Gastrocnemius medialis (tissue), 4 donors: ENCODE results near the gene IL17RE. TPM values are rescaled to one million over a fixed set of nuclear protein-coding genes. Genes with fewer than 3 reads are reported as not detected.
"Not testable (repeated sequence)": the region's sequence is repeated elsewhere in the genome, so short reads cannot be mapped to it uniquely, and the experiment has no call there.

ENCODE experiments used
- ATAC-seq, 2 donors: fragments of 150-250 bp; one replicate each; pipeline ENCODE4 v1.9.1; 2016
- DNase-seq, 2 donors: peaks; one replicate each; pipeline ENCODE4 v3.0.0-alpha.2; 2019
- H3K27ac ChIP-seq, 4 donors: fragments of 200-600 bp; sonication (generic); 1 replicate in 1 of 4; 2 replicates in 3 of 4; pipeline ENCODE4 v1.5.1; 2016 to 2018; ENCODE audit warnings: mild to moderate bottlenecking in 2 of 4, moderate library complexity in 1 of 4
- H3K27me3 ChIP-seq, 3 donors: fragments of 200-600 bp; sonication (generic) in 2 of 3; 1 replicate in 1 of 3; 2 replicates in 2 of 3; pipeline versions ENCODE4 v1.5.1 to v1.6.0; 2016 to 2019; ENCODE audit warnings: mild to moderate bottlenecking in 1 of 3, moderate library complexity in 1 of 3
- H3K36me3 ChIP-seq, 2 donors: fragments of 200-600 bp; sonication (generic) in 1 of 2; one replicate each; pipeline ENCODE4 v1.5.1; 2017 to 2018
- H3K4me1 ChIP-seq, 2 donors: fragments of 200-600 bp; sonication (generic) in 1 of 2; one replicate each; pipeline ENCODE4 v1.5.1; 2016 to 2017; ENCODE audit warnings: mild to moderate bottlenecking in 2 of 2
- H3K4me3 ChIP-seq, 4 donors: fragments of 200-600 bp; sonication (generic) in 3 of 4; 1 replicate in 1 of 4; 2 replicates in 3 of 4; pipeline ENCODE4 v1.5.1; 2016 to 2019; ENCODE audit warnings: mild to moderate bottlenecking in 2 of 4
- H3K9me3 ChIP-seq, 3 donors: fragments of 200-600 bp; sonication (generic) in 2 of 3; 1 replicate in 1 of 3; 2 replicates in 2 of 3; pipeline ENCODE4 v1.5.1; 2016 to 2019
- POLR2A ChIP-seq, 2 donors: fragments of 450-650 bp; IDR thresholded peaks; one replicate each; pipeline ENCODE4 v1.6.1; 2017; ENCODE audit warnings: antibody characterized with exemption in 2 of 2, mild to moderate bottlenecking in 2 of 2, moderate library complexity in 2 of 2
- in situ Hi-C, 4 donors: fragments of 200-750 bp; cut with MboI; loops; one replicate each; pipeline versions ENCODE4 v1.15.0 to v1.8.0; 2017; ENCODE audit warnings: low sequenced_read_pairs in 4 of 4
- intact Hi-C: fragments of 100-400 bp; cut with DNase I; formaldehyde crosslinking; loops from one replicate; pipeline ENCODE4 v1.15.1; 2023; ENCODE audit warnings: low total_unique reads
- total RNA-seq, 4 donors: library from RNA; depleted of rRNA; stranded (reverse); fragments of >200 nt; gene quantifications; one replicate each; pipeline versions ENCODE4 v1.1.0 to v1.2.3, GENCODE V29; 2016
- TF ChIP-seq, protein P1 (sequence below), 5 experiments: fragments of 450-650 bp in 3 of 5; fragments of 200-600 bp in 2 of 5; sonication (generic) in 2 of 5; IDR thresholded peaks in 4 of 5; conservative IDR thresholded peaks in 1 of 5; 1 replicate in 4 of 5; 2 replicates in 1 of 5; pipeline ENCODE4 v1.5.1; 2016 to 2019; ENCODE audit warnings: antibody characterized with exemption in 5 of 5, mild to moderate bottlenecking in 3 of 5, moderate library complexity in 3 of 5

The IL17RE gene
- total RNA-seq, 4 donors from 2014 or later, result 0.20 to 1.5 (median 0.64) TPM; not detected in 1

DNA sequence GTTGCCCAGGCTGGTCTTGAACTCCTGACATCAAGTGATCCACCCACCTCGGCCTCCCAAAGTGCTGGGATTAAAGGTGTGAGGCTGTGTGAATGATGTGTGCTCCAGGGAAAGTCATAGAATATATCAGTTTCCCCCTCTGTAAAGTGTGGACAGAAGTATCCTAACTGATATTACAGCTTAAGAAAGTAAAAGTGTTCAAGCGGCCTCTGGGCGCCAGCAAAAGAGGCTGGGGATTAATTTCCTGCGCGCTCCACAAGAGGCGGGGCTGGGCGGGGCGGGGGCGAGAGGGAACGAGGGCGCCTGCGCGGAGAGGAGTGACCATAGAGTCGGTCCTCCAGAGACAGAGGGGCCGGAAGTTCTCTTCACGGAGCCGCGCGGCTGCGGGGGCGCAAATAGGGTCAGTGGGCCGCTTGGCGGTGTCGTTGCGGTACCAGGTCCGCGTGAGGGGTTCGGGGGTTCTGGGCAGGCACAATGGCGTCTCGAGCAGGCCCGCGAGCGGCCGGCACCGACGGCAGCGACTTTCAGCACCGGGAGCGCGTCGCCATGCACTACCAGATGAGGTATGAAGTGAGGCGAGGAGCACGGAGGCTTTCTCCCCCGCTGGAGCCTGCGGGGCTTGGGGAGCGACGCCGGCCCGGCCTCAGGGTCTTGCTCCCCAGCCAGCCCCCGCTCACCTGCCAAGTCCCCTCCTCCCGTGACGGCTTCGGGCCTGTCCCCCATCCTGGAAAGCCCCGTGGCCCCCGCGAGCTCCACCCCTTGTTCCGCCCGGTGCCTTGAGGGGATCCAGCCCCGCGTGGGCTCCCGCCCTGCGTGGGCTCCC lies 12.2 kb upstream of the IL17RE start, which contains the start of gene JAGN1:
JAGN1 (plus strand) TSS at position 362 of the 823 bp plus-strand sequence; CDS start at position 475, 113 bp downstream.
- peak; percentile 91 to 93 for TF ChIP-seq POLR2A (IDR thresholded peaks at IDR 0.05)
- TF ChIP-seq, protein P1, sequence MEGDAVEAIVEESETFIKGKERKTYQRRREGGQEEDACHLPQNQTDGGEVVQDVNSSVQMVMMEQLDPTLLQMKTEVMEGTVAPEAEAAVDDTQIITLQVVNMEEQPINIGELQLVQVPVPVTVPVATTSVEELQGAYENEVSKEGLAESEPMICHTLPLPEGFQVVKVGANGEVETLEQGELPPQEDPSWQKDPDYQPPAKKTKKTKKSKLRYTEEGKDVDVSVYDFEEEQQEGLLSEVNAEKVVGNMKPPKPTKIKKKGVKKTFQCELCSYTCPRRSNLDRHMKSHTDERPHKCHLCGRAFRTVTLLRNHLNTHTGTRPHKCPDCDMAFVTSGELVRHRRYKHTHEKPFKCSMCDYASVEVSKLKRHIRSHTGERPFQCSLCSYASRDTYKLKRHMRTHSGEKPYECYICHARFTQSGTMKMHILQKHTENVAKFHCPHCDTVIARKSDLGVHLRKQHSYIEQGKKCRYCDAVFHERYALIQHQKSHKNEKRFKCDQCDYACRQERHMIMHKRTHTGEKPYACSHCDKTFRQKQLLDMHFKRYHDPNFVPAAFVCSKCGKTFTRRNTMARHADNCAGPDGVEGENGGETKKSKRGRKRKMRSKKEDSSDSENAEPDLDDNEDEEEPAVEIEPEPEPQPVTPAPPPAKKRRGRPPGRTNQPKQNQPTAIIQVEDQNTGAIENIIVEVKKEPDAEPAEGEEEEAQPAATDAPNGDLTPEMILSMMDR (IDR thresholded peaks at IDR 0.05 in 4 of 5, conservative IDR thresholded peaks at IDR 0.05 in 1 of 5), result no peak
- intact Hi-C loops (loop anchor here (1.0 to 2.0 kb wide), 4 partner anchors 24 to 431 kb away; partner anchors contain the start of genes CRELD1, RPUSD3 and SEC13), in situ Hi-C loops (no loop called here)
- DNase-seq, result peak; percentile 83 to 86
- peak; percentile 97 to 98 for ATAC-seq
- Histone ChIP-seq H3K9me3 (no peaks in the 10 kb centered on the region), H3K27me3 (no peaks in the 10 kb centered on the region), H3K36me3 (peaks cover 0 to 20% of the 10 kb centered on the region in 2 donors), H3K4me1 (peaks cover 7 to 11% of the 10 kb centered on the region in 2 donors), H3K4me3 (peak within 1 kb of the TSS; percentile 65 to 100 (median 88)), H3K27ac (peak within 1 kb of the TSS; percentile 93 to 100 (median 96))

DNA sequence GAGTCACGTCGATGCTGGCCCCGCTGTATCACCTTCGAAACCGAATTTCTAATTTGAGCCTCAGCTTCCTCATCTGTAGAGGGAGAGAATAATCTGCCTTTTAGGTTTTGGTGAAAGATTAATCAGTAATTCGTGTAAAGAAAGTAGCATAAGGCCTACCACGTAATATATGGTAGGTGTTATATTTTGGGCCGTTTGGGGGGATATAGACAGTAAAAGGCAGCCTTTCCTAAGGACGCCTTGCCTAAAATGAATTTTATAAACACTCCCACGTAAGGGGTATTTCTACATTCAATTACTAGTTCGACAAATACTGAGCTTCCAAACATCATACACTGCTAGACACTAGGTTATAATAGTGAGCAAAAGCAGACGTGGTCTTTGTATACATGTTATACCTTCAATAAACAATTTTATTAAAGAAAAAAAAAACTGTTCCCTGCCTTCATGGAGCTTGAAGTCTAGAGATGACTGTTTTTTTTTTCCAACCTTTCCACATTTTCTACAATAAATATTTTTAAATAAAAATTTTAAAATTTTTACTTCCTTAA lies 11.5 kb upstream of the IL17RE start:
- H3K27ac ChIP-seq, result peak overlapping the region; percentile 93 to 100 (median 96)
- peaks cover 0 to 20% of the 10 kb centered on the region in 2 donors for H3K36me3 ChIP-seq

DNA sequence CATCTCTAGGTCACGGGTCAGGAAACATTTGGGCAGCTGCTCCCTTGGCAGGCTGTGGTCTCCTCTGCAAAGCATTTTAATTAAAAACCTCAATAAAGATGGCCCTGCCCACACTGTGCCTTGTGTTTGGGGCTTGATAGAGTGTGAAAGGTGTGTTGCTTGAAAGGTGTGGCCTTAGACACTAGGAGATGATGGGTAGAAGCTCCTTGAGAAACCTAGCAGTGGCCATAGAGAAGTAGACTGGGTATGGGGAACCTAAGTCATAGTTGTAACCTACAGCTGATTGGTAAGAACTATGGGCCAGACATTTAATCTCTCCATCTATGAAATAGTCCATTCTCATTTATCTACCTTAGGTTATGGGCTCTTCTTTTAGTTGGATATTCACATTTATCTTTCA lies 8.9 kb upstream of the IL17RE start:
- in situ Hi-C loops, result no loop called here
- intact Hi-C loops, result no loop called here
- TF ChIP-seq, protein P1 (IDR thresholded peaks at IDR 0.05 in 4 of 5, conservative IDR thresholded peaks at IDR 0.05 in 1 of 5), result no peak
- no peak overlapping the region for H3K4me3 ChIP-seq
- H3K9me3 ChIP-seq, result no peaks in the 10 kb centered on the region
- no peak for ATAC-seq
- H3K4me1 ChIP-seq, result peaks cover 11% of the 10 kb centered on the region in 2 donors
- H3K36me3 ChIP-seq, result peaks cover 0 to 20% of the 10 kb centered on the region in 2 donors
- no peaks in the 10 kb centered on the region for H3K27me3 ChIP-seq
- peak overlapping the region; percentile 2 to 72 (median 40) for H3K27ac ChIP-seq
- DNase-seq, result no peak

More for the DNA sequence above, 11.5 kb upstream of the IL17RE start:
- TF ChIP-seq POLR2A (IDR thresholded peaks at IDR 0.05), result no peak
- TF ChIP-seq, protein P1 (IDR thresholded peaks at IDR 0.05 in 4 of 5, conservative IDR thresholded peaks at IDR 0.05 in 1 of 5), result no peak
- DNase-seq, result no peak
- intact Hi-C loops (loop anchor here (1.0 to 2.0 kb wide), 3 partner anchors 24 to 430 kb away; partner anchors contain the start of genes RPUSD3 and SEC13), in situ Hi-C loops (no loop called here)
- no peak for ATAC-seq
- H3K27me3 ChIP-seq, result no peaks in the 10 kb centered on the region
- peaks cover 7 to 11% of the 10 kb centered on the region in 2 donors for H3K4me1 ChIP-seq
- no peaks in the 10 kb centered on the region for H3K9me3 ChIP-seq
- H3K4me3 ChIP-seq, result peak overlapping the region; percentile 65 to 100 (median 88)

DNA sequence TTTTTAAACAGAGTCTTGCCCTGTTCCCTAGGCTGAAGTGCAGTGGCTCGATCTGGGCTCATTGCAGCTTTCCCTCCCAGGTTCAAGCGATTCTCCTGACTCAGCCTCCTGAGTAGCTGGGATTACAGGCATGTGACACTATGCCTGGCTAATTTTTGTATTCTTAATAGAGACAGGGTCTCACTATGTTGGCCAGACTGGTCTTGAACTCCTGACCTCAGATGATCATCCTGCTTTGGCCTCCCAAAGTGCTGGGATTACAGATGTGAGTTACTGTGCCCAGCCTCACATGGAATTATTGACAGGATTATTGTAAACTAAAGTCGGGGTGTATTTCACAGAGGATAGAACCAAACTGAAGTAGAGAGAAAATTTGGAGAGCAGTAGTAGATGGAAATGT lies 6.9 kb upstream of the IL17RE start:
- H3K4me1 ChIP-seq, in situ Hi-C loops, H3K4me3 ChIP-seq, intact Hi-C loops, DNase-seq, ATAC-seq, H3K9me3 ChIP-seq, H3K27me3 ChIP-seq: not testable (repeated sequence)
- Histone ChIP-seq H3K36me3 (peaks cover 0 to 20% of the 10 kb centered on the region in 2 donors), H3K27ac (peak overlapping the region in 2 of 4 donors; percentile 16 to 72)

DNA sequence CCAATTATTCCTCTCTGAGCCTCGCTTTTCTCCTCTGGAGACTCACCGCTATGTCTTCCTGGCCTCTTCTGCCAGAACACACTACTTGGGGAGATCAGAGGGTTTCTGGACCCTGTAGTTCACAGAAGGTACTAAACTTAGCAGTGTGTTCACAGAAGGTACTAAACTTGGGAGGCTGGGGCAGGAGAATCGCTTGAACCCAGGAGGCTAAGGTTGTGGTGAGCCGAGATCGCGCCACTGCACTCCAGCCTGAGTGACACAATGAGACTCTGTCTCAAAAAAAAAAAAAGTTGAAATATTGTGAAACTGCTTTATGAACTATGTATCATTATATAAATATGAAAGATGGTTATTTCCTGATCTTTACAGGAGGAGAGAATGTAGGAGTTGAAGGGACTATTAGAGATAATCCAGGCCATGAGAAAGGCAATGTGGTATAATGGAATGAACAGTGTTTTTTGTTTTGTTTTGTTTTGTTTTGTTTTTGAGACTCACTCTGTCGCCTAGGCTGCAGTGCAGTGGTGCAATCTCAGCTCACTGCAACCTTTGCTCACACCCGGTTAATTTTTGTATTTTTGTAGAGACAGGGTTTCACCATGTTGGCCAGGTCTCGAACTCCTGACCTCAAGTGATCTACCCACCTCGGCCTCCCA lies 5.8 kb upstream of the IL17RE start:
- DNase-seq, H3K4me1 ChIP-seq, in situ Hi-C loops, intact Hi-C loops, ATAC-seq, H3K4me3 ChIP-seq, H3K27me3 ChIP-seq, H3K9me3 ChIP-seq, H3K27ac ChIP-seq: not testable (repeated sequence)
- peaks cover 0 to 20% of the 10 kb centered on the region in 2 donors for H3K36me3 ChIP-seq
